ELR (cell line): ENCODE data around the gene IRF2.
"Not testable (repeated sequence)": the region's sequence is repeated elsewhere in the genome, so short reads cannot be mapped to it uniquely, and the experiment has no call there.

Source experiments
- DNase-seq: peaks from one replicate; pipeline ENCODE4 v3.0.0-alpha.2; 2015; ENCODE audit warnings: low read depth

Gene IRF2

DNA sequence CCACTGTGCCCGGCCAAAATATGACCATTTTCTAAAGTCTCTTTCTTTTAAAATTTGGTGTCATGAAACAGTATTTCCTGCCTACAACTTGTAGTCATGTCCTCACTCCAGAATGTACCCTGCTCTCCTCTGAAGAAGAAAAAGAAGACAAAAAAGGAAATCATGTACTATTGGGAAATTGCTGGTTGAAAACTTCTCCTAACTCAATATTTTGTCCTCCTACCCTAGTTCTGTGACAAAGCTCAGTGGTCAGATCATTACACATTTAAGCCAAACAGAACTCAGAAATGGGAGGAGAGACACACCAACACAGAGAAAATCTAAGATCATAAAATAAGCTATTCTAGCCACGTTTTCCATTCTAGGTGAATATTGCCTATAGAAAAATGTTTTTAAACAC, 127.7 kb downstream of the IRF2 start:
- DNase-seq: no peak

DNA sequence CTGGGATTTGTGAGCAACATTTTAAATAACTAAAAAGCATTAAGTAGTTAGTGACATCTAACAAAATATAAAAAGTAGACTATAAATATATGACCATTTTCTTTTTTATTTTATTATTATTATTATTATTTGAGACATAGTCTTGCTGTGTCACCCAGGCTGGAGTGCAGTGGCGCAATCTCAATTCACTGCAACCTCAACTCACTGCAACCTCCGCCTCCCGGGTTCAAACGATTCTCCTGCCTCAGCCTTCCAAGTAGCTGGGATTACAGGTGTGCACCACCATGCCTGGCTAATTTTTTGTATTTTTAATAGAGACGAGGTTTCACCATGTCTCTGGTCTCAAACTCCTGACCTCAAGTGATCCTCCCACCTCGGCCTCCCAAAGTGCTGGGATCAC, 128.1 kb downstream of the IRF2 start:
- DNase-seq: not testable (repeated sequence)

DNA sequence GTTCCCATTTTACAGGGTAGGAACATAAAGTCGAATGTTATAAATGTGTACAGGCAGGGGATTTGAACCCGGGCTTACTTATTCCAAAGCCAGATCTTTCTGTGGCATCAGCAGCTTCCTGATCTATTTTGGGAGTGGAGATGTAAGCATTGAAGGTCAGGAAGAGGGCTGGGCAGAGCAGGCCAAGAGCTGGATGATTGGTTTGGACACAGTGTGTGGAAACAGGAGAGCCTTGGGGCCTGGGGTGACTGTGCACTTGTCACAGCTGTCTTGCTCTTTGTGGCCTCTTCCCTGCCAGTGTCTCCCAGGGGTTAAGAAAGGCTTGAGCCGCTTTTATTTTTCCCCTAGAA, 128.8 kb downstream of the IRF2 start:
- DNase-seq: no peak

- DNase-seq: no peak
Measured at GRCh38 chr4:184344899-184345572, 129.3 kb downstream of the IRF2 start.

DNA sequence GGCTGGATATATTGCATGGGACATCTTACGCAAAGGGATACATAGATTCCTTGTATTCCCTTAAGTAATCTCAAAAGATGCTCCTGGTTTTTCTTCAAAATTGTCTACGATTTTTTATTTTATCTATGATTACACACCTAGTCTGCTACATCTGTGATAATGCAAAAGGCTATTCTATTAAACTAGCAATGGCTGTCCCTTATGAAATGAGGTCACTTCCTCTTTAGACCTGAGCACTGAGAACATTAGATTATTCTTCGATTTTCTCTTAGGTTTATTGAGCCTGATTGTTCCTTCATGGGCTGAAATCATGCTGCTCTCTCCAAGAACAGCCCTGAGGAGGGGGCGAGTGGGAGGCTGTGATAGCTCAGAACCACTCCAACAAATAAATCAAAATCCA, 129.9 kb downstream of the IRF2 start:
- DNase-seq: no peak

DNA sequence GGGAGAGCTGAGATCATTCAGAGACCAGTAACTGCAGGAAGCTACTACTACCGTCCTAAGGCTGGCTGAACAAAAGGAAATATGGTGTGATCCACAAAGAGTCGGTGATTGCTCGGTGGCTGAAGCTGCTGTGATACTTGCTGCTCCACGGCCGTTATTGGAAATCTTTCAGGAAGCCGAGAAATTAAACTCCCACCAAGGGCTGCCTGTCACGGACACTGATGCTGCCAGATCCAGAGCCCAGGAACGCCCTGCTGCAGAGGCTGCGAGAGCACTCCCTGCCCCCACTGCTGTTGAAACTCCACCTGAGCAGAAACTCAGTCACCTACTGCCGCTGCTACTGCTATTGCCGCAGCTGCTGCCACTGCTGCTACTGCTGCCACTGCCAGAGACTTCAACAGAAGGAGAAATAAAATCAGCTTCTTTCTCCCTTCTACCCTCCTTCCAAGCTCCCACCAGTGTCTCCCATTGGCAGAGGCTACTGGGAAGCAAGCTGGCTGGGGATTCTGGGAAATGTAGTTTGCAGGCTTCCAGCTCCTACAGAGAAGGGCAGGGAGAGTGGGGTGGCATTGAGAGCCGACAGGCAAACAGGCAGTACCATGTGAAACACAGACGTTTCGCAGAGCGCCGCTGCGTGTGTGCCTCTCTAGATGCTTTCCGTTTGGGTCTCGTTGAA, 130.7 kb downstream of the IRF2 start:
- peak; percentile 82 for DNase-seq

DNA sequence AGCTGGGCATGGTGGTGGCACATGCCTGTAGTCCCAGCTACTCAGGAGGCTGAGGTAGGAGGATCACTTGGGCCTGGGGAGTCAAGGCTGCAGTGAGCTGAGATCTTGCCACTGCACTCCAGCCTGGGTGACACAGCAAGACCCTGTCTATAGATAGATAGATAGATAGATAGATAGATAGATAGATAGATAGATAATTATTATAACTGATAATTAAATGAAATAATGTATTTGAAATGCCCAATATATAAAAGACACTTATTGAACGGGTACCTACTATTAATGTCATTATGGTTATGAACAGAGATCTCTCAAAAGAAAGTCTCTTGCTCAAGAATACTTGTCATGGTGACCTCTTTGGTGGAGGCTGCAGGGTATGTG, 131.5 kb downstream of the IRF2 start:
- not testable (repeated sequence) for DNase-seq

DNA sequence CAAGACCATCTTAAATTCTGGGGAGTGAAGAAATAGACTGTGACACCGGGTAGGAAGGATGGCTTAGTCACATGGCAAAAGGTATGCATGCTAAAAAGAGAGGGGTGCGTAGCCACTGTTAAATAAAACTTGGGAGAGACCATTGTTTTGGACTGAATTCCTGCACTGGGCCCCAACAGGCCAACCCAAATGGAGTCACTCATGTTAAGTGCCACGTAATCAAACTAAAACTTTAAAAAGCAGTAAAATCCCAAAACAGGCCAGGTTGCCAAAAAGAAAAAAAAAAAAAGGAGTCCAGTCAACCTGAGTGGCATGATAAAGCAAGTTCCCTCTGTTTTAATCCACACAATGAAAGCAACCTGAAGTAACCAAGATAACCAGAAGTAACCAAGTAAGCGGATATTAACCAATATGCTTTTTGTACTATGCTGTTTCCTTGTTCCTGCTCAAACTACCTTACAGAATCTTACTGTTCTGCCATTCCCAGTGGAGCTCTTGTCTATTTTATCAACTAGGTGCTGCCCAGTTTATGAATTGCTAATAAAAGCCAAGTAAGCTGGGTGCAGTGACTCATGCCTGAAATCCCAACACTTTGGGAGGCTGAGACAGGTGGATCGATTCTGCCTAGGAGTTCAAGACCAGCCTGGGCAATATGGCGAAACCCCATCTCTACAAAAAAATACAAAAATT, 132.0 kb downstream of the IRF2 start:
- DNase-seq: no peak

GRCh38 chr4:184339398-184340193, 134.8 kb downstream of the IRF2 start:
- peak; percentile 54 for DNase-seq

- no peak for DNase-seq
Measured at GRCh38 chr4:184337907-184338306, 136.4 kb downstream of the IRF2 start.
